ENCODE results near the gene TMEM184B. TPM values are rescaled to one million over a fixed set of nuclear protein-coding genes. Genes with fewer than 3 reads are reported as not detected.

TMEM184B gene
- polyA plus RNA-seq, 1 experiment: 75.5 TPM

GRCh38 chr22:38273135-38273826 is 471 bp upstream of the TMEM184B start:
- POLR2A ChIA-PET: no interaction called here
- no peak for DNase-seq (ENCODE audit: low read depth)
- H3K27me3 ChIP-seq (ENCODE audit: control insufficient read depth, insufficient read depth, low read length): no peaks in the 10 kb centered on the region
- peak overlapping the region; percentile 97 for H3K4me3 ChIP-seq (ENCODE audit: low read depth, low read length)
- no peak for TF ChIP-seq CTCF (IDR thresholded peaks at IDR 0.05; ENCODE audit: insufficient read depth, low read depth, low read length)
- H3K36me3 ChIP-seq (ENCODE audit: control insufficient read depth, insufficient read depth, low read length): peaks cover 2% of the 10 kb centered on the region; the same call in 1 of the 2 replicates
- CTCF ChIA-PET: no interaction called here

- Histone ChIP-seq H3K27me3 (ENCODE audit: control insufficient read depth, insufficient read depth, low read length) (no peaks in the 10 kb centered on the region), H3K36me3 (ENCODE audit: control insufficient read depth, insufficient read depth, low read length) (peaks cover 2% of the 10 kb centered on the region; the same call in 1 of the 2 replicates), H3K4me3 (ENCODE audit: low read depth, low read length) (peak overlapping the region; percentile 97)
- CTCF ChIA-PET: no interaction called here
- no peak for TF ChIP-seq CTCF (IDR thresholded peaks at IDR 0.05; ENCODE audit: insufficient read depth, low read depth, low read length)
- POLR2A ChIA-PET: no interaction called here
- DNase-seq (ENCODE audit: low read depth): no peak
These were observed 860 bp downstream of the TMEM184B start for GRCh38 chr22:38271927-38272372.

DNA sequence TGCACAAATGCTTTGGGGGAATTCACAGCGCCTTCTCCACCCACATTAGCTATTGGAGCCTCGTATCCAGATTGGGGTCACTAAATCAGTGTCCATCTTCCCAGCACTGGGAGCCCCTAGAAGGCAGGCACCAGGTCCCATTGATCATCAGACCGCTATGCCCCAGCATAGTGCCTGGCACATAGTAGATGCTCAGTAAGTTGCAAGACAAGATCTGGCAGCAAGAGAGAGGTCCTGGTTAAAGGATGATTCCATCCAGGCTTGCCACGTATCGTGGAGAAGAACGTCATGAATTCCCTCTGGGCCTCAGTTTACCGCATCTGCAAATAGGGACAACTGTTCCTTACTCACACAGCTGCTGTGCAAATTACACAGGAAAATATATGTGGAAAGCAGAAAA is 1.7 kb downstream of the TMEM184B start:
- CTCF ChIA-PET: interaction anchor here (1.0 to 1.2 kb wide), 2 partner anchors 13 to 19 kb away, joined by 3 to 4 read pairs; no protein-coding TSS in a partner anchor

GRCh38 chr22:38270091-38270992 is 2.5 kb downstream of the TMEM184B start:
- CTCF ChIA-PET: interaction anchor here (1.0 to 1.2 kb wide), 2 partner anchors 13 to 20 kb away, joined by 3 to 4 read pairs; no protein-coding TSS in a partner anchor
- Histone ChIP-seq H3K36me3 (ENCODE audit: control insufficient read depth, insufficient read depth, low read length) (peaks cover 2% of the 10 kb centered on the region; the same call in 1 of the 2 replicates), H3K27me3 (ENCODE audit: control insufficient read depth, insufficient read depth, low read length) (no peaks in the 10 kb centered on the region), H3K4me3 (ENCODE audit: low read depth, low read length) (peak overlapping the region; percentile 18; the same call in 1 of the 2 replicates)
- no peak for TF ChIP-seq CTCF (IDR thresholded peaks at IDR 0.05; ENCODE audit: insufficient read depth, low read depth, low read length)
- POLR2A ChIA-PET: no interaction called here
- no peak for DNase-seq (ENCODE audit: low read depth)

More for the DNA sequence above, 1.7 kb downstream of the TMEM184B start:
- no peaks in the 10 kb centered on the region for H3K27me3 ChIP-seq (ENCODE audit: control insufficient read depth, insufficient read depth, low read length)
- TF ChIP-seq CTCF (IDR thresholded peaks at IDR 0.05; ENCODE audit: insufficient read depth, low read depth, low read length): no peak
- POLR2A ChIA-PET: no interaction called here
- DNase-seq (ENCODE audit: low read depth): no peak
- peaks cover 2% of the 10 kb centered on the region; the same call in 1 of the 2 replicates for H3K36me3 ChIP-seq (ENCODE audit: control insufficient read depth, insufficient read depth, low read length)
- no peak overlapping the region for H3K4me3 ChIP-seq (ENCODE audit: low read depth, low read length)

DNA sequence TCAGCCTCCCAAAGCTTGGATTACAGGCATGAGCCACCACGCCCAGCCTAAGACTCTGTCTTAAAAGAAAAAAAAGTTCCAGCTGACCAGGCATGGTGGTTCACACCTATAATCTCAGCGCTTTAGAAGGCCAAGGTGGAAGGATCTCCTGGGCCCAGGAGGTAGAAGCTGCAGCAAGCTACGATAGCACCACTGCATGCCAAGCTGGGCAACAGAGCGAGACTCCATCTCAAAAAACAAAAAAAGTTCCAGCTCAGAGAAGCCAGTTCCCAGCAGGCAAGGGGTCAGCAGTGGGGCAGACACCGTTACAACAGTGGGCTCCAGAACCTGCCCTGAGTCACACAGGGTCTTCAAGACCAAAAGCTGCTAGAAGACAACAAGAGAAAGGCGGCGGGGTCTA is 3.3 kb downstream of the TMEM184B start:
- H3K4me3 ChIP-seq (ENCODE audit: low read depth, low read length): no peak overlapping the region
- no peak for DNase-seq (ENCODE audit: low read depth)
- ChIA-PET POLR2A (interaction anchor here (0.6 kb wide), 1 partner anchor 168 kb away, joined by 18 read pairs; no protein-coding TSS in a partner anchor), CTCF (no interaction called here)
- TF ChIP-seq CTCF (IDR thresholded peaks at IDR 0.05; ENCODE audit: insufficient read depth, low read depth, low read length): no peak
- H3K36me3 ChIP-seq (ENCODE audit: control insufficient read depth, insufficient read depth, low read length): peaks cover 6% of the 10 kb centered on the region; the same call in 1 of the 2 replicates
- H3K27me3 ChIP-seq (ENCODE audit: control insufficient read depth, insufficient read depth, low read length): no peaks in the 10 kb centered on the region
